ENCODE results near the gene LARGE1. TPM values are rescaled to one million over a fixed set of nuclear protein-coding genes. Genes with fewer than 3 reads are reported as not detected.

The LARGE1 gene
- total and polyA plus RNA-seq, 10 donors: 1.9 to 35.8 (median 22.8) TPM

- Histone ChIP-seq H3K27ac (no peak overlapping the region), H3K4me1 (no peaks in the 10 kb centered on the region), H3K36me3 (no peaks in the 10 kb centered on the region), H3K9me3 (peaks cover 0 to 26% (median 0%) of the 10 kb centered on the region in 8 donors), H3K27me3 (replicated peaks in 1 of 7) (no peaks in the 10 kb centered on the region), H3K4me3 (no peak overlapping the region)
- TF ChIP-seq POLR2A (IDR thresholded peaks at IDR 0.05): no peak
- TF ChIP-seq CTCF (IDR thresholded peaks at IDR 0.05 in 8 of 11, conservative IDR thresholded peaks at IDR 0.05 in 3 of 11): no peak
- TF ChIP-seq POLR2AphosphoS5 (IDR thresholded peaks at IDR 0.05): no peak
- intact Hi-C loops (cut with DNase I; ENCODE audit: low total_unique reads): no loop called here
- DNase-seq: no peak
Measured at GRCh38 chr22:33758961-33759360, 161.3 kb downstream of the LARGE1 start.

GRCh38 chr22:33757802-33758483 lies 162.3 kb downstream of the LARGE1 start:
- intact Hi-C loops (cut with DNase I; ENCODE audit: low total_unique reads): no loop called here
- 74 to 80% (median 76%) methylated on average over 9 of the region's 9 CpGs for WGBS, 5 donors
- H3K27me3 ChIP-seq (replicated peaks in 1 of 7): no peaks in the 10 kb centered on the region
- no peak overlapping the region for H3K27ac ChIP-seq
- no peak overlapping the region for H3K4me3 ChIP-seq
- peaks cover 0 to 6% (median 0%) of the 10 kb centered on the region in 6 donors for H3K36me3 ChIP-seq
- H3K4me1 ChIP-seq: no peaks in the 10 kb centered on the region
- H3K9me3 ChIP-seq: peaks cover 0 to 33% (median 3%) of the 10 kb centered on the region in 8 donors
- TF ChIP-seq CTCF (IDR thresholded peaks at IDR 0.05 in 8 of 11, conservative IDR thresholded peaks at IDR 0.05 in 3 of 11): no peak
- no peak for DNase-seq

GRCh38 chr22:33757041-33757801 lies 163.1 kb downstream of the LARGE1 start:
- H3K27me3 ChIP-seq (replicated peaks in 1 of 7): no peaks in the 10 kb centered on the region
- peaks cover 0 to 8% (median 0%) of the 10 kb centered on the region in 6 donors for H3K36me3 ChIP-seq
- H3K4me1 ChIP-seq: no peaks in the 10 kb centered on the region
- no peak for TF ChIP-seq POLR2A (IDR thresholded peaks at IDR 0.05)
- no peak for TF ChIP-seq CTCF (IDR thresholded peaks at IDR 0.05 in 8 of 11, conservative IDR thresholded peaks at IDR 0.05 in 3 of 11)
- TF ChIP-seq POLR2AphosphoS5 (IDR thresholded peaks at IDR 0.05): no peak
- no peak for DNase-seq
- H3K27ac ChIP-seq: no peak overlapping the region
- H3K4me3 ChIP-seq: no peak overlapping the region
- H3K9me3 ChIP-seq: peaks cover 0 to 35% (median 4%) of the 10 kb centered on the region in 8 donors
- intact Hi-C loops (cut with DNase I; ENCODE audit: low total_unique reads): no loop called here
- WGBS, 5 donors: 76 to 82% (median 81%) methylated on average over 15 of the region's 15 CpGs

- Histone ChIP-seq H3K4me1 (no peaks in the 10 kb centered on the region), H3K27me3 (replicated peaks in 1 of 7) (no peaks in the 10 kb centered on the region), H3K36me3 (peaks cover 0 to 8% (median 0%) of the 10 kb centered on the region in 6 donors), H3K4me3 (no peak overlapping the region), H3K27ac (no peak overlapping the region), H3K9me3 (peaks cover 0 to 40% (median 4%) of the 10 kb centered on the region in 8 donors)
- TF ChIP-seq POLR2AphosphoS5 (IDR thresholded peaks at IDR 0.05) (no peak), CTCF (IDR thresholded peaks at IDR 0.05 in 8 of 11, conservative IDR thresholded peaks at IDR 0.05 in 3 of 11) (no peak), POLR2A (IDR thresholded peaks at IDR 0.05) (no peak)
- WGBS, 5 donors: 65 to 76% (median 72%) methylated on average over 10 of the region's 10 CpGs
- no peak for DNase-seq
- intact Hi-C loops (cut with DNase I; ENCODE audit: low total_unique reads): no loop called here
Measured at GRCh38 chr22:33756508-33756949, 163.7 kb downstream of the LARGE1 start.
